WERI-Rb-1 (cell line): Measurements from ENCODE around the gene SORBS2.

Experiments used
- DNase-seq: peaks from one replicate; pipeline ENCODE4 v3.0.0-alpha.2; 2020
- H3K27ac ChIP-seq: fragments of 250-450 bp; sonication (Bioruptor Pico); 2 replicates; pipeline ENCODE4 v1.5.1; 2020; ENCODE audit warnings: mild to moderate bottlenecking, moderate library complexity
- H3K27me3 ChIP-seq: fragments of 250-450 bp; sonication (Bioruptor Pico); 2 replicates; pipeline ENCODE4 v1.5.1; 2021; ENCODE audit warnings: mild to moderate bottlenecking, low read depth, moderate library complexity; ENCODE audit not compliant: insufficient read depth, severe bottlenecking
- H3K36me3 ChIP-seq: fragments of 250-450 bp; sonication (Bioruptor Pico); 2 replicates; pipeline ENCODE4 v1.5.1; 2020; ENCODE audit warnings: mild to moderate bottlenecking, moderate library complexity
- H3K4me3 ChIP-seq: 2 replicates; pipeline ENCODE4 v1.5.1; 2011; ENCODE audit warnings: low read depth, mild to moderate bottlenecking, control low read depth, low read length
- H3K9me3 ChIP-seq: fragments of 250-450 bp; sonication (Bioruptor Pico); 2 replicates; pipeline ENCODE4 v1.5.1; 2021; ENCODE audit warnings: mild to moderate bottlenecking, moderate library complexity; ENCODE audit not compliant: severe bottlenecking
- TF ChIP-seq, protein P1 (sequence below): IDR thresholded peaks from 2 replicates; pipeline ENCODE4 v1.5.1; 2011; ENCODE audit warnings: low read depth, mild to moderate bottlenecking, control low read depth, inconsistent platforms, low read length

The SORBS2 gene

DNA sequence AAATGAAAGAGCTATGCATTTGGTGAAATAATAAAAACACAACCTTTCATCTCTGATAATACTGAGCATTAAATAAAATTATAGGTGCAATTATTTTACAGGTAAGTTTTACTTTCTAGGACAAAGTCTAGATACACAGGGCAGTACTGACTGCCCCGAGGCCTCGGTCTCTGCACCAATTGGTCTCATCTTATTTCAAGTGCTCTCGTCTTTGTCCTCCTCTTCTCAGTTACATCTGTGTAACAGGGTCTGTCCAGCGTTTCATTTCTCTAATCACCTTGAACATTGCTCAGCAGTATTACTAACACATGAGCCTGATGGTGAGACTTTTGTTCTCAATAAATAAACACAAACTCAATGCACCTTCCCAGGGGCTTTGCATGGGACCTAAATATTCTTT lies 44.5 kb downstream of the SORBS2 start:
- TF ChIP-seq, protein P1, sequence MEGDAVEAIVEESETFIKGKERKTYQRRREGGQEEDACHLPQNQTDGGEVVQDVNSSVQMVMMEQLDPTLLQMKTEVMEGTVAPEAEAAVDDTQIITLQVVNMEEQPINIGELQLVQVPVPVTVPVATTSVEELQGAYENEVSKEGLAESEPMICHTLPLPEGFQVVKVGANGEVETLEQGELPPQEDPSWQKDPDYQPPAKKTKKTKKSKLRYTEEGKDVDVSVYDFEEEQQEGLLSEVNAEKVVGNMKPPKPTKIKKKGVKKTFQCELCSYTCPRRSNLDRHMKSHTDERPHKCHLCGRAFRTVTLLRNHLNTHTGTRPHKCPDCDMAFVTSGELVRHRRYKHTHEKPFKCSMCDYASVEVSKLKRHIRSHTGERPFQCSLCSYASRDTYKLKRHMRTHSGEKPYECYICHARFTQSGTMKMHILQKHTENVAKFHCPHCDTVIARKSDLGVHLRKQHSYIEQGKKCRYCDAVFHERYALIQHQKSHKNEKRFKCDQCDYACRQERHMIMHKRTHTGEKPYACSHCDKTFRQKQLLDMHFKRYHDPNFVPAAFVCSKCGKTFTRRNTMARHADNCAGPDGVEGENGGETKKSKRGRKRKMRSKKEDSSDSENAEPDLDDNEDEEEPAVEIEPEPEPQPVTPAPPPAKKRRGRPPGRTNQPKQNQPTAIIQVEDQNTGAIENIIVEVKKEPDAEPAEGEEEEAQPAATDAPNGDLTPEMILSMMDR: no peak
- no peaks in the 10 kb centered on the region for H3K36me3 ChIP-seq
- no peak overlapping the region for H3K4me3 ChIP-seq

DNA sequence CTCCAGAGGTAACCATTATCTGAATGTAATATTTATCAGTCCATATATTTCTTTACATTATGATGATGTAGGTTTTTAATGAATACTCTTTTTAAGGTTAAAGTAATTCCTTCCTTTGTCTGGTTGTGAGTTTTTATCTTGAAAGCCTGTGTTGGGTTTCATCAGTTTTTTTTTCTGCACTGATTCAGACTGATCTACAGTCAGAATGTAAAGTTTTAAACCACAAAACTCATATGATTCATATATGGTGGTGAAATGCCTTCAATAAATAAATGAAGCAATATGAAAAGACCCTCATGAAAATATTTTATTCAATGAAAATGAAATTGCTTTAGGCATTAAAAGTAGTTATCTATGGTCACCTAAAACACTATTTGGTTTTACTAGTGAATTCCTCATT lies 47.1 kb downstream of the SORBS2 start:
- no peaks in the 10 kb centered on the region for H3K27me3 ChIP-seq
- DNase-seq: no peak
- no peak overlapping the region for H3K4me3 ChIP-seq
- H3K36me3 ChIP-seq: no peaks in the 10 kb centered on the region
- no peak overlapping the region for H3K27ac ChIP-seq
- TF ChIP-seq, protein P1: no peak
- no peaks in the 10 kb centered on the region for H3K9me3 ChIP-seq

More for the DNA sequence above, 44.5 kb downstream of the SORBS2 start:
- no peak for DNase-seq
- Histone ChIP-seq H3K27ac (no peak overlapping the region), H3K27me3 (no peaks in the 10 kb centered on the region), H3K9me3 (peaks cover 2% of the 10 kb centered on the region)

DNA sequence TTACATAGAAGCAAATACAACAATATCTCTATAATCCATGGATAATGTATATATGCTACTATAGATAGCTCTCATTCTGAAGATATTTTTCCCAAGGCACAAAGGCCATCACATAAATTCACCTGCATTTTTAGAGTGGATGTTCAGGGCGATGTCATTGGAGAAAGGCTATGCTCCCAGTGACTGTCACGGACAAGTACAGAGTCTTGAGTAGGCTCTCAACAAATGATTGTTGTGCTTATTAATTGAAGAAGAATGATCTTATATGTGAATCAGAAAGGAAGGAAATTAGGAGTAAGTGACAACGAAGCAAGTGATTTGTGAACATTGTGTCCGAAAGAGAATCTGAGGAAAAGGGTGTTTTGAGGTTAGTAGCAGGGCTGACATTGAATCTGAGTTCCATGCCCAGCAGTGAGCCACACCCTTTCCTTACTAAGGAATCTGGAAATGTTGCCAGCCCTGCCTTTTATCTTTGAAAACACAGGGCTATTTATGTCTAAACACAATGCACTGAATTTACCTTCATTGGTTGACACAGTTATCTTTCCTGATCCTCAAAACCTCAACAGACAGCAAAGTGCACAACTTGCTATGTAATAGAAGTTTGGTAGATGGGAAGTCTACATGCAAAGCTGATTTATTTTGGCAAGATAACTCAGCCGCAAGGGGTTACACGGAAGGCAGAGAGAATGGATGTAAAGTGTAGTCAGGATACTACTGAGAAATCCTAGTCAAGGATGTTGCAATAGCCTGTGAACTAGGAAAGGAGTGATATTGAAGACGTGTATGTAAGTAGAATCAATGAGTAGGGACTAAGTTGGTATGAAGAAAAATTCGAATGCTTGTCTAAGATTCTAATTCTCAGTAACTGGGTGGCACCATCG lies 50.4 kb downstream of the SORBS2 start:
- no peak overlapping the region for H3K4me3 ChIP-seq
- H3K27me3 ChIP-seq: no peaks in the 10 kb centered on the region
- TF ChIP-seq, protein P1: no peak
- H3K9me3 ChIP-seq: no peaks in the 10 kb centered on the region
- H3K36me3 ChIP-seq: no peaks in the 10 kb centered on the region
- no peak overlapping the region for H3K27ac ChIP-seq
- no peak for DNase-seq

DNA sequence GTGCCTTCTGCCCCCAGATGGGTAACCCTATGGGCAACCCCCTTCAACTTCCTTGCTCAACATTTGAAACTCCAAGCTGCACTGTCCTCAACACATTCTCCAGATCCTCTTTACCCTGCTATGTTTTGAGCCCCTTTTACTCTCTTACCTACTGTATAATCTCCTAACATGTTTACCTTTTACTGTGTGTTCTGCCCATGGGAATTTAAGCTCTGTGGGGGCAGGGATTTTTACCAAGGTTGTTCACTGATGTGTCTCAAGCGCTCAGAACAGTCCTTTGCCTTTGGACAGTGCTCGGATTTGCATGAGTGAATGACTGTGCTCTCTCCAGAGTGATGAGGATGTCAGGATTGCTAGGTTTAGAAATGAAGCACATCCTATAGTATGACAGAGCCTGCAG lies 53.2 kb downstream of the SORBS2 start:
- Histone ChIP-seq H3K27ac (no peak overlapping the region), H3K27me3 (no peaks in the 10 kb centered on the region), H3K9me3 (no peaks in the 10 kb centered on the region), H3K36me3 (no peaks in the 10 kb centered on the region), H3K4me3 (no peak overlapping the region)
- no peak for DNase-seq
- TF ChIP-seq, protein P1: no peak

DNA sequence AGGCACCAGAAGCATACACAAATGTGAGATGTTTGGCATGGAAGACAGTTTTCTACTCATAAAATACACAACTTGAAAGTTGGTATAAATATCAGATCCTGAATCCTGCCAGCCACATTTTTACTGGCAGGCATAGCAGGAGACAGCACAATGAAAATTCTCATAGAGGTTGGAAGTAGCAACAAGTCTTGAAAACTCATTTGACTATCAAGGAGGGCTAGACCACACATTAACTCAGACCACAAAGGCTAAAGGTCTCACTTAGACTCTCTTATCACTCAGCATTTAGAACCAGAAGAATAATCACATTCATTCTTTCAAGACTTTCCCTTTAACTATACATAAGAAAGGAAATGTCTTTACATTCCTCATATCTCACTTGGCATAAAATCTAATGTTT lies 56.5 kb downstream of the SORBS2 start:
- no peaks in the 10 kb centered on the region for H3K36me3 ChIP-seq
- no peak overlapping the region for H3K4me3 ChIP-seq
- H3K27ac ChIP-seq: no peak overlapping the region
- no peaks in the 10 kb centered on the region for H3K27me3 ChIP-seq
- no peak for DNase-seq
- H3K9me3 ChIP-seq: no peaks in the 10 kb centered on the region
- TF ChIP-seq, protein P1: no peak
